K562 treated with DMSO at 1 percent for 24 hours (cell line): ENCODE data around the gene TBC1D9B. TPM values are rescaled to one million over a fixed set of nuclear protein-coding genes. Genes with fewer than 3 reads are reported as not detected.

Experiments
- total RNA-seq: library from RNA; unstranded; fragments of 300-600 nt; gene quantifications from 2 replicates; pipeline ENCODE4 v1.2.3, GENCODE V29; 2022; ENCODE audit warnings: low read depth; ENCODE audit not compliant: insufficient read depth

TBC1D9B gene
- 43.6 and 50.5 TPM in 2 replicates for total RNA-seq

DNA sequence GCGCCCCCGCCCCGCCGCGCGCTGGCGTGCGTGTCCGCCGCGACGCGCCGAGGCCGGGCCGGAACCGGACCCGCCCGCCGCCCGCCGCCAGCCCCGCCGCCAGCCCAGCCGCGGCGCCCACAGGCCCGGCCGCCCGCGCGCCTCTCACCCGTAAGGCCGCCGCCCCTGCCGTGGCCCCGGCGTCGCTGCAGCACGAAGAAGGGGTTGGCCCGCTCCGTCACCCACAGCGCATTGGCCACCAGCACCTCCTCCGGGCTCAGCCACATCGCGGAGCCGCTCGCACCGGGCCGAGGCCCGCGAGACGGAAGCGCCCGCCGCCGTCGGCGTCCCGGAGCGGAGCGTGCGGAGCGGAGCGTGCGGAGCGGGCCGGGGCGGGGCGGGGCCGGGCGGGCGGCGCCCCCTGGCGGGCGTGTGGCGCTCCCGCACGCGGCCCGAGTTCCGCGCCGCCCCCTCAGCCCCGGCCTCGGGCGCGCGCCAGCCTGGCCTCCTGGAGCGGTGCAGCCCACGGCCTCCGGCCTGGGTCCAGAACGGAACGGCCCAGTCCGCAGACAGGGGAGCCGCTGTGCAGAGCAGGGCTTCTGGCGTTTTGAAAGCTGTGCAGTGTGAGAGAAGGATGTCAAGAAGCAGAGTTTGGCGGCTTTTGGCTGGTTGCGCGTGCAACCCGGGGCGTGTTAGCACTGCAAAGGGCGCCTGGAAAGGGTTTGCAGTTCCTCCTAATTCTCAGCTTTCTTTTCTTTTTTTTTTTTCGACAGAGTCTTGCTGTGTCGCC lies at the start of gene TBC1D9B:
Gene TBC1D9B (minus strand): TSS at position 342 of the 769 bp plus-strand sequence. CDS start 76 bp downstream, at position 266.

DNA sequence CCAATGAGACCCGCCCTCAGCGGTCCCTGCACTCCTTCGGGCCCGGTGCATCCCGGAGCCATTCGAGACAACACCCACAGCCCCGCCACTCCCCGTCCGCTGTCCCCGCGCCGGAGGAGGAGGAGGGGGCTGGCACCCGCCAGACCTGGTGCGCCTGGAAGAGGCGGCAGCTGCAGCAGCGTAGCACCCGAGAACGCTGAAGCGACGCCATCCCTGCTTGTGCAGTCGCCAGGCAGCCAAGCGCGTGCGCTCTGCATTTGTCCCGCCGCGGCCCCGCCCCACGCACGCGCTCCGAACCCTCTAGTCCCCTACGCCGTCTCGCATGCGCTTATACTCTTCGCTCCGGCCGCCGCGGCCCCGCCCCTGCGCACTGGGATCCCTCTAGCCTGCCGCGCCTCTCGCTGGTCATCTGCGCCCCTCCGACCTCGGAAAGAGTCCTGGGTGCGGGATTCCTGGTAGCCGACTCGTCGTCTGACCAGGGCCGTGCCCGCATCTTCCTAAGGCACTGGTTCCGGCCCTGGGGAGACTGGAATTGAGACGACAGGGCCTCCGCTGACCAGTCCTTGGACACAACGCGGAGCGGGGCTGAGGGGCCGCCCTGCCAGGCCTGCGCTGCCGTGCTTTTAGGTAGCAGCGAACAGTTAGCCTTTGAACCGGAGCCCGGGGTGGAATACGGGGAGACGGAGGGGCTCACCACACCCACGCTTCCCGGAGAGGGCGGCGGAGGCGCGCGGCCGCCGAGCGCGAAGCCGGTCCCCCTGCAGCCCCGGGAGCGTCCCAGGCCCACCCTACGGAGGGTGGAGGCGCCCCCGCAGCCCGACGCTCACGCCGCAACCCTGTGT lies 48.9 kb downstream of the TBC1D9B start, which contains the start of gene MRNIP:
Gene MRNIP (minus strand): TSS at position 232 of the 842 bp plus-strand sequence. CDS start 21 bp downstream, at position 211.

DNA sequence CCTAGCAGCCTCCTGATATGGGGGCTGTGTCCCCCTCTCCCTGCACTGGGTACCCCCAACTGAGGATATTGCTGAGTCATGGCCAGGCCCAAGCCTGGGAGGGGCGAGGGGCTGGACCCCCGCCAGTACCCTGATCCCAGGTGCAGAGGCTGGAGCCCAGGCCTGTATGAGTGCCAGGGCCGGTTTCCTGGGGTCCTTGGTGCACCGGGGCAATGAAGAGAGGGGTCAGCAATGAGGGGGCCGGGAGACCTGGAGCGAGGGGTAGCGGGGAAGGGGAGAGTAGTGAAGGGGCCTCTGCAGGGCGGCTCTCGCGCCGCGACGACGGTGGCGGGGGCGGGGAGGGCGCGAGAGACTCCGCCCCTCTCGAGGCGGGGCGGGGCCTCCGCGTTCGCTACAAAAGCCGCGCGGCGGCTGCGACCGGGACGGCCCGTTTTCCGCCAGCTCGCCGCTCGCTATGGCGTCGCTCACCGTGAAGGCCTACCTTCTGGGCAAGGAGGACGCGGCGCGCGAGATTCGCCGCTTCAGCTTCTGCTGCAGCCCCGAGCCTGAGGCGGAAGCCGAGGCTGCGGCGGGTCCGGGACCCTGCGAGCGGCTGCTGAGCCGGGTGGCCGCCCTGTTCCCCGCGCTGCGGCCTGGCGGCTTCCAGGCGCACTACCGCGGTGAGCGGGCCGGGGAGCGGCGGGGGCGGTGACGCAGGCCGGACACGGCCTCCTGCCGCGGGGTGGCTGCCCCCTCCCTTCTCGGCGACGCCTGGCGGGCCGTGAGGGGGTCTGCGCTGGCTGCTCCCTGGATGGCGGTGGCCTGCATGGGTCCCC lies 87.0 kb downstream of the TBC1D9B start, which contains the start of gene SQSTM1:
Gene SQSTM1 (plus strand): TSS at position 423 of the 815 bp plus-strand sequence. CDS start 32 bp downstream, at position 455.

Other genes starting within 250 kb of the TBC1D9B start
- gene CBY3, start 226.9 kb downstream of the TBC1D9B start, total RNA-seq, result not detected in 2 replicates
- 237 and 247 TPM in 2 replicates for gene CANX, start 208.9 kb downstream of the TBC1D9B start, total RNA-seq
- gene MAML1, start 175.1 kb downstream of the TBC1D9B start, total RNA-seq, result 18.6 and 19.4 TPM in 2 replicates
- gene LTC4S, start 113.9 kb downstream of the TBC1D9B start, total RNA-seq, result not detected in 2 replicates
- 209 and 228 TPM in 2 replicates for gene MGAT4B, start 101.0 kb downstream of the TBC1D9B start, total RNA-seq
- 617 and 671 TPM in 2 replicates for gene SQSTM1, start 87.0 kb downstream of the TBC1D9B start, total RNA-seq
- gene MRNIP, start 49.1 kb downstream of the TBC1D9B start, total RNA-seq, result 19.1 and 21.7 TPM in 2 replicates
- 52.8 and 52.9 TPM in 2 replicates for gene RNF130, start 163.9 kb upstream of the TBC1D9B start, total RNA-seq